HG03103 (cell line): Measurements from ENCODE around the gene ABCA2.

ENCODE experiments used
- ATAC-seq: cut with Tn5 transposase; IDR thresholded peaks from one replicate; pipeline ENCODE4 v1.9.1; 2021; ENCODE audit warnings: low read depth; ENCODE audit not compliant: unreplicated experiment

The ABCA2 gene

GRCh38 chr9:136982232-136983051 is 45.6 kb downstream of the ABCA2 start, which contains the start of gene LCNL1:
LCNL1 (plus strand) TSS chr9:136982993; CDS start chr9:136983587, 594 bp downstream.
- ATAC-seq, result no peak

- no peak for ATAC-seq
These were observed 46.3 kb downstream of the ABCA2 start for GRCh38 chr9:136981588-136982231.

- no peak for ATAC-seq
These were observed 47.2 kb downstream of the ABCA2 start for GRCh38 chr9:136980669-136981478.

- ATAC-seq, result no peak
These were observed 48.1 kb downstream of the ABCA2 start for GRCh38 chr9:136979769-136980587.

- ATAC-seq, result no peak
These were observed 49.0 kb downstream of the ABCA2 start for GRCh38 chr9:136978865-136979544.

GRCh38 chr9:136978073-136978864 is 49.8 kb downstream of the ABCA2 start:
- no peak for ATAC-seq

GRCh38 chr9:136977649-136978072 is 50.4 kb downstream of the ABCA2 start:
- no peak for ATAC-seq

- no peak for ATAC-seq
These were observed 50.8 kb downstream of the ABCA2 start, which contains the start of gene PTGDS for GRCh38 chr9:136977223-136977622. PTGDS (plus strand) TSS chr9:136977504; CDS start chr9:136977579, 75 bp downstream.

- ATAC-seq, result no peak
These were observed 52.4 kb downstream of the ABCA2 start for GRCh38 chr9:136975644-136976043.

GRCh38 chr9:136974817-136975535 is 53.1 kb downstream of the ABCA2 start:
- ATAC-seq, result no peak

GRCh38 chr9:136973618-136974617 is 54.1 kb downstream of the ABCA2 start:
- ATAC-seq, result no peak

- ATAC-seq, result no peak
These were observed 55.3 kb downstream of the ABCA2 start for GRCh38 chr9:136972743-136973142.

- no peak for ATAC-seq
These were observed 55.7 kb downstream of the ABCA2 start for GRCh38 chr9:136972335-136972734.

- ATAC-seq, result no peak
These were observed 56.3 kb downstream of the ABCA2 start for GRCh38 chr9:136971746-136972145.

GRCh38 chr9:136970361-136970760 is 57.7 kb downstream of the ABCA2 start:
- ATAC-seq, result no peak

GRCh38 chr9:136969774-136970173 is 58.3 kb downstream of the ABCA2 start:
- no peak for ATAC-seq

- no peak for ATAC-seq
These were observed 58.9 kb downstream of the ABCA2 start for GRCh38 chr9:136969150-136969549.
